ENCODE data around the gene SEPSECS. TPM values are rescaled to one million over a fixed set of nuclear protein-coding genes. Genes with fewer than 3 reads are reported as not detected.

Gene SEPSECS
- total and polyA plus RNA-seq, 2 of the 8 experiments (the other 6 are each of a cell fraction or from before 2014, with no cell fraction given), result 1.9 to 4.1 TPM

Other genes starting within 250 kb of the SEPSECS start
- gene CCDC149, start 247.4 kb downstream of the SEPSECS start, total RNA-seq (2021; fragmentation: NEBNext Ultra II Directional; extraction: Animal tissue kit (Norgen Biotek cat#: 25700)), result 5.6 and 5.8 TPM in 2 replicates
- gene CCDC149, start 247.4 kb downstream of the SEPSECS start, polyA plus RNA-seq (2011; rRNA removed), result 1.8 and 2.2 TPM in 2 replicates
- gene LGI2, start 129.5 kb downstream of the SEPSECS start, total RNA-seq (2021; fragmentation: NEBNext Ultra II Directional; extraction: Animal tissue kit (Norgen Biotek cat#: 25700)), result 4.0 and 4.8 TPM in 2 replicates
- 1.4 and 2.3 TPM in 2 replicates for gene LGI2, start 129.5 kb downstream of the SEPSECS start, polyA plus RNA-seq (2011; rRNA removed)
- 15.8 and 16.2 TPM in 2 replicates for gene PI4K2B, start 73.6 kb upstream of the SEPSECS start, total RNA-seq (2021; fragmentation: NEBNext Ultra II Directional; extraction: Animal tissue kit (Norgen Biotek cat#: 25700))
- 2.2 and 3.0 TPM in 2 replicates for gene PI4K2B, start 73.6 kb upstream of the SEPSECS start, polyA plus RNA-seq (2011; rRNA removed)
- gene ZCCHC4, start 152.3 kb upstream of the SEPSECS start, total RNA-seq (2021; fragmentation: NEBNext Ultra II Directional; extraction: Animal tissue kit (Norgen Biotek cat#: 25700)), result 10.8 and 12.5 TPM in 2 replicates
- 7.4 and 9.8 TPM in 2 replicates for gene ZCCHC4, start 152.3 kb upstream of the SEPSECS start, polyA plus RNA-seq (2011; rRNA removed)
- 31.6 and 33.0 TPM in 2 replicates for gene ANAPC4, start 216.8 kb upstream of the SEPSECS start, total RNA-seq (2021; fragmentation: NEBNext Ultra II Directional; extraction: Animal tissue kit (Norgen Biotek cat#: 25700))
- 4.4 and 8.7 TPM in 2 replicates for gene ANAPC4, start 216.8 kb upstream of the SEPSECS start, polyA plus RNA-seq (2011; rRNA removed)

All from H1 (cell line).